GM15510 (cell line): ENCODE measurements around the gene MOB3A.

Experiments used
- POLR2A ChIP-seq: IDR thresholded peaks from 3 replicates; pipeline ENCODE4 v1.6.1; 2011; ENCODE audit warnings: borderline replicate concordance; ENCODE audit not compliant: insufficient read length; ENCODE audit errors: extremely low read depth

Gene MOB3A

DNA sequence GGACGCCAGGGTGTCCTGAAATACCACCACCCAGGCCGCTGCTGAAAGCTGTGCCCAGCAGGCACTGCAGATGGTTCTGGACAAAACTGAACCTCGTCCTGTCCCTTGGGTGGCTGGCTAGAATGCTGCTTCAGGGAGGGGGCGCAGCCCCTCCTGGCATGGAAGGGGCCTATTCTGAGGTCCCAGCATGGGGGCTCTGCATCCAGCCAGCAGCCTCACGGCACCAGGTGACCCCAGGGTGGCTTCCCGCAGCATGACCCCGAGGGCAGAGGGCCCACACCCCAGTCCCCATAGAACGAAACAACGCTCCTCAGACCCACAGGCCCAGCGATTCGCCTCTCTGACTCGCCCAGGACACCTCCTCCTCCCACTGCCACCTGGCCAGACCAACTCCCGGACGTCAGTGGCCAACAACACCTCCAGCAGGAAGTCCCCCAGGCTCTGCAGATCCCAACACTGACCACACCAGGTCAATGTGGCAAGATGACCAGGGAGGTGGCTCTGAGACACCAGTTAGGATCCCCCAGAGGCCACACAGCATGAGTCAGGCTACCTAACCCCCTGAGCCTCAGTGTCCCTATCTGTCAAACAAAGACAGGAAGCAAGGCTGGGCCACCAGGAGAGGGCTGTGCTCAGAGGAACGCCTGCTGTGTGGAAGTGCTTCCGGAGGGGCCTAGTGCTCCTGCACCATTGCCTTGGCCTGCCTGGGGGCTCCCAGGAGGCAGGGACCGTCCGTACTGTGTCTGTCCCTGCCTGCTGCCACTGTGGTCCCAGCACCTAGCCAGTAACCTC is 51.2 kb downstream of the MOB3A start:
- TF ChIP-seq POLR2A = no peak

DNA sequence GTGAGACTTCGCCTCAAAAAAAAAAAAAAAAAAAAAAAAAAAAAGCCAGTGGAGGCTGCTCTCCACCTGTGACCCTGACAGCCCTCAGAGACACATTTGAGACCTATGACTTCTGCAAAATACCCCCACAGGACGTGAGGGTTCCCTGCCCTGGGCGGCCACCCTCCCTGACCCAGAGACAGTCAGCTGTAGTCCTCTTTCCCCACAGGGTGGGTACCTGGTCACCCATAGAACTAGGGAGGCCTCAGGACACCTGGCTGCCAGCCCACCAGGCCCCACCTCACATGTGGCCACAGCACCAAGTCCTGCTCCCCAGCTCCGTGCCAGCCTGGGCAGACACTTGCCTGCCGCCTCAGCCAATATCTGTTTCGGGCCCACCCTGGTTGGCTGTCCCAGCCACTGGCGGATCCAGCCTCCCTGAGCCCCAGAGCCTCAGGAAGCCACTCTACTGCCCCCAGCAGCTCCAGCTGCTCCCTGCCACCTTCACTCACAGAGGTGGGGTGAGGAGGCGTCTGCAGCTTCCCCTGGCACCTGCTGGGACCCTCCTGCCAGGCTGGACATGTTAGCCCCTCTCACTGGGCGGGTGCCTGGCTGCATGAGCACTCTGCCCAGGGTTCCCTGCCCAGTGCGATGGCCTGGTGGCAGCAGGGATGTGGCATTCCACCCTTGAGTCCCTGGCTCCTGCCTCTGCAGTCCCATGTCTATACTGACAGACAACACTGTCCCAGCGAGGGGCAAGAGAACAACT is 52.0 kb downstream of the MOB3A start:
- peak; percentile 17 for TF ChIP-seq POLR2A

DNA sequence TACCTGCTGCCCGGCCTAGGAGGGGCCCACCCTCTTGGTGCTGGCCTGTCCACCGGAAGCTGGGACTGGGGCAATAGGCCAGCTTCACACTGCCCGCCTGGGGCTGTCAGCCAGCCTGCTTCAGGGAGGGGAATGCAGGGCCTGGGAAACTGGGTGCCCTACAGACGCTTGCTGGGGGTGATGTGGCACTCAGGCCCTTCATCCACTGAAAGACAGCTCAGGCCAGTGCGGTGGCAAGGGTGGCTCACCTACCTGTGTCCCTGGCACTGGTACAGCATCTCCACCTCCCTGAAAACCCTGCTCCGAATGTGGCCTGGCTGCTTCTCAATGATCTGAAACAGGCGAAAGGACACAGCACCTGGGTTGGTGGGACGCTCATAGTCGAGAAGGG is 52.9 kb downstream of the MOB3A start:
- no peak for TF ChIP-seq POLR2A

DNA sequence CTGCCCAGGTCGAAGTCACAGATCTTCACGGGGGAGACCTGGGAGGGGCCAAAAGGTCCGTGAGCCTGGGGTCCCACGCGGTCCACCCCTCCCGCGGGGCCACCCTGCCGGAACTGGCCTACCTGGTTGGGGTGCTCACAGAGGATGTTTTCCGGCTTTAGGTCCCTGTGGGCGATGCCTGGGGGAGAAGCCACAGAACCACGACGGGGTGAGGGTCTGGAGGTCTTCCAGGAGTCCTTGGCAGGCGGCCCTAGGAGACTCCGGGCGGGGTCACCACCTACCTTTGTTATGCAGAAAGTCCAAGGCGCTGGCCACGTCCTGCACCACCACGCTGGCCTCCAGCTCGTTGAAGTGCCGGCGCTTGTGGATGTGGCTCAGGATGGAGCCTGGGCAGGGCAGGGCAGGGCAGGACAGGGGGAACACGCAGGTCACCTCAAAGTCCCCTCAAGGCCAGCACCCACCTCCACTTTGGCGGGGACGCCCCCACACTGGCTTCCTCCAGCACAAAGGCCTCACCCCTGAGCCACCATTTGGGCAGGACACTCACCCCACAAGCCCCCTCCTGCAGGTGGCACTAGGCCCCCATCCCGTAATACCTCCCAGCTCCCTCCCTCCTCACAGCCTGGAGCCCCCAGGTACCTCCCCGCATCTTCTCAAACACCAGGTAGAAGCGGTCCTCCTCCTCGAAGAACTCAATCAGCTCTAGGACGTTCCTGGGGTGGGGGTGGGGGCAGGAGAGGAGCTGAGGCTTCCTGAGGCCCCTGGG is 53.5 kb downstream of the MOB3A start:
- no peak for TF ChIP-seq POLR2A

DNA sequence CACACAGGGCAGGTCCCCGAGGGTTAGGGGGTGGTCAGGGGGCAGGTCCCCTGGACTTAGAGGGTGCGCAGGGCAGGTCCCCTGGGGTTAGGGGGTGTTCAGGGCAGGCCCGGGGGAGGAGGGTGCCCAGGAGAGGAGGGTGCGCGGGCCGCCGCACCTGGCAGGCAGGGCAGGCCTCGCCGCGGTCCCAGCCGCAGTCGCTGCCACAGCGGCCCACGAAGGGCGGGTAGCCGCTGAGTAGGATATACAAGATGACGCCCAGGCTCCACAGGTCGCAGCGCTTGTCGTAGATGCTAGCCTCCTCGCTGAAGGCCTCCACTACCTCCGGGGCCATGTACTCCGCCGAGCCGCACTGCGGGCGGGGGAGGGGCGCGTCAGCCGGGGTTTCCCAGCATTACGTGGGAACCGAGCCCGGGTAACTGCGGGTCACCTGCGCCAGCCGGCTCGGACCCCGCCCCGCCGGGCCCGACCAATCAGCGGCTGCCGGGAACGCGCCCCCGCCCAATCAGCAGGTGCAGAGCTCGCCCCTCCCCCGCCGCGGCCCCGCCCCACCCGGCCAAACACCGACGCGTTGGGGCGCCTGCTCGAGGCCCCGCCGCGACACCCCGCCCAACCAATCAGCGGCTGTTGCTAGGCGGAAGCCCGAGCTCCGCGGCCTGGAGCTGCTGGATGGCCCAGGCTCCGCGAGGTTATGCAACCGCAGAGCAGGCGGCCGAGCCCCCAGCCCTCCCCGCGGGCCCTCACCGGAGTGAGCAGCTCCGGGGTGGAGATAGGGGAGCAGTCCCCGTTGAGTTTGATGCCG is 54.2 kb downstream of the MOB3A start:
- TF ChIP-seq POLR2A = peak; percentile 60

DNA sequence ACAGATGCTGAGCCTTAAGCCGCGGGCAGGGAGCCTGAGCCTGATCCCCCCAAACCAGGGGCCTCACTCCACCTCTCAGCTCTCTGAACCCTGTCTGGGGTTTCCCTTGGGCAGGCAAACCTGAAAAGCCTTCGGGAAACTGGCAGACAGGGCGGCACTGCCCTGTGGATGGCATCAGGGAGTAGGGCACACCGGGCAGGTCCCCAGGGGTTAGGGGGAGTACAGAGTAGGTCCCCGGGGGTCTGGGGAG is 54.8 kb downstream of the MOB3A start:
- TF ChIP-seq POLR2A = no peak

DNA sequence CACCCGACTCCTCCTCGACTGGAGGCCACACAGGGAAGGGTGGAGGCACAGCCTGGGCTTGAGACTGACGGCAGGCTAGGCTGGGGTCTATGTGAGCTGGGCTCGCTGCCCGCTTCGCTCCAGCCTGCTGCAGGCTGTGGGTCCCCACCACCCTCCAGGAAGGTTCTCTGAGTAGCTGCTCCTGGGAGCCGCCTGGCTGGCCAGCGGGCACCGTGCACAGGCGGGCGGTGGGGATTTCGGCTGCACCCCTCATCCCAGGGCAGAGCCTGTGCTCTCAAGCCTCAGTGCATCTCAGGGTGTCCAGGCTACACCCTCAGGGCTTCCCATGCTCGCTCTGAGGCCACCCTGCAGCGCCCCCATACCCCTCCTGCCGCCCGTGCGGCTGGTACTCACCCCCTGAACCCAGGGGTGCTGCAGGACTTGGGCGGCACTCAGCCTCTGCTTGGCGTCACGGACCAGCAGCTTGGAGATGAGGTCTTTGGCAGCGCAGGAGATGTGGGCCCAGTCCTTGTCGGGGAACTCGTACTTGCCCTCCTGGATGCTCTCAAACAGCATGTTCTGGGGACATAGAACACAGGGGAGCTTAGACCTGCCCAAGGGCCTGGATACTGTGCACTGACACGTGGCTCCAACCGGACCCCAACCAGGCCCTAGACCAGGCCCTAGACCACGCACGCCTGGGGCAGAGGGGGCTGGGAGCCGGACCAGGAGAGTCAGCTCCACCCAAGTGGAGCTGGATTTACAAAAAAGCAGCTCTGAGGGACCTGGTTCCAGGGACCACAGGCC is 55.3 kb downstream of the MOB3A start:
- no peak for TF ChIP-seq POLR2A

DNA sequence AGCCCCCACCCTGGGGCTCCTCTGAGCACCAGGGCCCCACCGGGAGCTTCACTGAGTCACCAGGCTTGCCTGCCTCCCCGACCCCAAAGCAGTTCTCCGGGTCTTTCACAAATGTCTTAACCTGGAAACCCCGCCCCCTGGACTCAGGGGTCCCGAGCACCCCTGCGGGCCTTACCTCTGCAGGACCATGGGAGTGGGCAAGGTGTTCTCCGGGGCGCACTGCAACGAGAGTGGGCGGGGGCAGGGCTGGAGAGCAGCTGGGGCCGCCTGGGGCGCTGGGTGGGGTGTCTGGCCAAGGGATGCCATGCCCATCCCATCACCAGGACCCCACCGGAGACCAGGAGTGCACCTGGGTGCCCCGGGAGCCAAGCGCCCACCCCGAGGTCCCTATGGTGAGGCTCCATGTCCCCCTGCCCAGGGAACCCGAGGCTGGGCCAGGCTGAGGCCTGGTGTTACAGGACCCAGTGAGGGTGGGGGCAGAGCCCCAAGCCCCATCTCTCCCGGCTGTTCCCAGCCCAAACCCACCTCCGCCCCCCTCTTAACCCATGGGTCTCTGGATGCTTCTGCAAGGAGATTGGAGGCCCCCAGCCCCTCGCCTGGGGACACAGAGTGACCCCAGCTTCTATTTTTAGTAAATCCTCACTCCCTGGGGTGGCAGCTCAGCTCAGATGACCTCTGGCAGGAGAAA is 56.0 kb downstream of the MOB3A start:
- no peak for TF ChIP-seq POLR2A

DNA sequence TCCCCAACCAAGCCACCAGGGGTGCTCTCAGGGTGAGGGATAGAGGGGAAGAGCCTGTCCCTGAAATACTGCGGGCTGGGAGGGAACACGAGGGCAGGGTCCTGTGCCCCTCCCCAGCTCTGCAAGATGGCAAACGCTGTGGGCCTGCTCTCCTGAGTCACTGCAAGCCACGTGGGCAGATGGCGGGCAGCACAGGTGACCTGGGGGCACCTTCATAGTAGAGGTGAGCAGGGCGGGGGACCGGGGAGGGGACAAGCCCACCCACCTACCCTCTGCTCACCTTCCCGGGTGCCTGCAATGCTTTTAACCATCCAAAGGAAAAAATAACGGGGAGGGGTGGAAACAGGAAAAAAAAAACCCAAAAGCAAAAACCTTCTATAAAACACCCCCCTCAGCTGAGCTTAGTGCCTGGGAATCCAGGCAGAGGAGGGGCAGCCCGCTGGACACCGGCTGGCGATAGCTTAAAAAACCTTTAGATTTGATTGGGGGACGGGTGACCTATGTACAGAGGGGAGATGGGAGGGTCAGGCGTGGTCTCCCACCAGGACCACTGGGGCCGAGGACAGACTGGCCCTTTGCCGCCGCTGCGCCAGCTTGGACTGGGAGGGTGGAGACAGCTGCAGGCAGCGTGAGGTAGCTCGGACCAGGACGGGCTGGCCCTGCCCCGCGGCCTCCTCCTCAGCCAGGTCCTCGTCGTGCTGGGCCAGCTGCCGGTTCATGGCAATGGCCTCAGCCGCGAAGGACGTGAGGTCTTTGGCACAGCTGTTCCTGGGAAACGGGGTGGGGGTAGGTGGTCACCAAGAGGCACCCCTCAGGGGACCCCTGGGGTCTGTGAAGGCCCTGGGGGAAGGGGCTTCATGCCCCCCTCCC is 56.8 kb downstream of the MOB3A start:
- peak; percentile 28 for TF ChIP-seq POLR2A

DNA sequence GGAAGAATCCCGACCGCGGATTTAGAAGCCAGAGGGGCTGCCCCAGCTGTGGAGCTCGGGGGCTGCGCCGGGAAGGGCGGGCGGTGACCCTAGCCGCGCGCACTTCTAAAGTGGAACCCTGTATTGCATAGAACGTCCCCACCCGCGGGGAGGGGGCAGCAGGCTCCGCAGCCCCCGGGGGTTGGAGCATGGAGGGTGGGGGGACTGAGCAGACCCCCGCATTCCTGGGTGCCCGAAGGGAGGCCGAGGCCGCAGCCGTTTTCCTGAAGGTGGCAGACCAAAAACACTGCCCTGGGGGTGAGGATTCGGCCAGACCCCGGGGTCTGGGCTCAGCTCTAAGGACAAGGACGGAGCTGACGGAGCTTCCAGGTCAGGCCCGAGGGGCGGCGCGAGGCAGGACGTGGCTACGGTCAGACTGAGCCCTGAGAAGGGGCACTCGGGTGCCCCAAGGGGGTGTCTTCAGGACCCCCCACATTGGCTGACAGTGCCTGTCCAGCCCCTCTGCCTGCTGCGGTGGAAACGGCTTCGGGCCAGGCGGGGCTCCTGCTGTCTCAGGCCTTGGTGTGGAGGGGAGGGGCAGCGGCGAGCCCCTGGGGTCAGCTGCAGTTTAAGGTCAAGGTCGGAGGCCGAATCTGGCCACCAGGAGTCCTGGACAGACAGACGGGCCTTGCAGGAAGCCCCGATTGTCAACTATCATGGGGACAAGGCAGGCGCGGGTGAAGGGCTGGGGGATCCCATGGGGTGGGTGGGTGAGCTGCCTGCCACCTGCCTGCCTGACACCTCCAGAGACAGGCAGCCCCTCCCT is 57.6 kb downstream of the MOB3A start:
- TF ChIP-seq POLR2A = no peak

DNA sequence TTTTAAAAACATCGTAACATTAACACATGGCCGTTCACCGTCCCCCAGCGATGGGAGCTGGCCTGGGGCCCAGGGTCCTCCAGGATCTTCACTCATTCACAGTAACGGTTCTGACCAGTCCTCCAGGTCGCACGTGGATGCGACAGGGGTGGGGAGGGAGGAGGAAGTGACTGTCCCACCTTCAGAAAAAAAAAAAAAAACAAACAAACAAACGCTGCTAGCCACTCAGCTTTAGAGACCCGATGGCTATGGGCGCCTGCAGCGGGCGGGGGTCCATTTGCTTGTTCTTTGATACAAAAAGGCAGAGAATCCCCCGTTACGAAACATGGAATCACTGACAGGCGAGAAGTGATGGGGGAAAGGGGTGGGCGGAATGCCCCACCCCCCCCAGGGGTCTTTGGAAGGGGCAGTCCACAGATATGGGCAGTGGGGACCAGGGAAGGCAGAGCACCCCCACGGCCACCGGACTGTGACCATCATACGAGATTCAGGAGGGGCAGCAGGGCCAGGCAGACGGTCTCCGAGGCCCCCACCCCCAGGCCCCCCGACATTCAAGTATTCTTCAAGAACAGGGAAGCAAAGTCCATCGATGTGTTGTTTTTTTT is 58.4 kb downstream of the MOB3A start:
- TF ChIP-seq POLR2A = peak; percentile 35
